ENCODE data around the gene INPP5D. TPM values are rescaled to one million over a fixed set of nuclear protein-coding genes. Genes with fewer than 3 reads are reported as not detected.

The INPP5D gene
- polyA plus RNA-seq, 1 donor (not counting 4 experiments of a cell fraction or from before 2014, with no cell fraction given), result 7.5 TPM

DNA sequence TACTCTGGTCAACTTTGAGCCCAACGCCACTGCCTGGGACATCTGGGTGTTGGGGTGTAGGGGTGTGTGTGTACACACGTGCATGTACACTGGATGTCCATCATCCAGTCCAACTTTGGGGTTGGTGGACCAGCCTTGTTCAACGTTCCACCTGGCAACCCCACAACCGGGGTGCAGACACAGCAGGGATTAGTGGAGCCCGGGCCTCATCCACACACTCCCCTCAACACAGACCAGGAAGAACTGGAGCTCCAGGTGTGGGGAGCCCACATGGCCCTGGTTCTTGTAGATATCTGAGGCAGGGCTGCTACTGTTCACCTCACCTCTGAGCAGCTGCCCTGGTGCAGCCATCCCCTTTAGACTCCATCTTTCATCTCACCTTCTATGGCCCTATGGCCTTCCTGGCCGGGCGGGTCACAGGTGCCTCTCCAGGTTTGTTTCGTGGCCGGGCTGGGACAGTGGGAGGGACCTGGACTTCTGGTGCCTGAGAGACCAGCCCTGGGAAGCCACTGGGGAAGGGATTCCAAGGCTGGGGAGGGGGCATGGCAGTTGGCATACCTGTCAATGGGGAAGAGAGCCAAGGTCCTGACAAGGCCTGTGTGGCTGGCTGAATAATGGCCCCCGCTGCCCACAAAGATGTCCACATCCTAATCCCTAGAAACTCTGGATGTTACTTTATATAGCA, 20.2 kb upstream of the INPP5D start:
- Histone ChIP-seq H2AFZ (ENCODE audit: control insufficient read depth, low read length) (no peak overlapping the region), H3K4me3 (ENCODE audit: control insufficient read depth in 2 of 3, extremely low read depth in 1 of 3, insufficient read depth in 2 of 3, low read depth in 1 of 3, low read length in 3 of 3) (no peak overlapping the region), H3K79me2 (ENCODE audit: control insufficient read depth, insufficient read depth, low read length) (no peaks in the 10 kb centered on the region), H3K4me2 (ENCODE audit: control insufficient read depth, extremely low read depth, insufficient read depth, low read depth, low read length) (no peak overlapping the region), H3K27ac (ENCODE audit: control insufficient read depth, insufficient read depth, low read length) (no peak overlapping the region), H3K36me3 (ENCODE audit: control insufficient read depth in 2 of 2, extremely low read depth in 1 of 2, insufficient read depth in 2 of 2, low read length in 2 of 2) (no peaks in the 10 kb centered on the region), H3K9ac (ENCODE audit: control insufficient read depth, extremely low read depth, insufficient read depth, low read length) (no peak overlapping the region), H3K9me3 (ENCODE audit: control insufficient read depth, low read depth, low read length) (peaks cover 3% of the 10 kb centered on the region), H3K9me1 (ENCODE audit: control insufficient read depth, extremely low read depth, insufficient read depth, low read length) (no peaks in the 10 kb centered on the region), H4K20me1 (ENCODE audit: control insufficient read depth, extremely low read depth, insufficient read depth, low read length) (no peaks in the 10 kb centered on the region), H3K4me1 (ENCODE audit: control insufficient read depth, extremely low read depth, insufficient read depth, low read length) (no peaks in the 10 kb centered on the region), H3K27me3 (ENCODE audit: control insufficient read depth, extremely low read depth, insufficient read depth, low read length) (peaks cover 15% of the 10 kb centered on the region)
- no peak for DNase-seq (ENCODE audit: low read depth, low spot score)
- dilution Hi-C loops (cut with MboI; ENCODE audit: extremely low pct_ligation_motif_present, low sequenced_read_pairs), result no loop called here
- no peak for TF ChIP-seq EZH2 (IDR thresholded peaks at IDR 0.05; ENCODE audit: low read length)
- TF ChIP-seq, protein P1, sequence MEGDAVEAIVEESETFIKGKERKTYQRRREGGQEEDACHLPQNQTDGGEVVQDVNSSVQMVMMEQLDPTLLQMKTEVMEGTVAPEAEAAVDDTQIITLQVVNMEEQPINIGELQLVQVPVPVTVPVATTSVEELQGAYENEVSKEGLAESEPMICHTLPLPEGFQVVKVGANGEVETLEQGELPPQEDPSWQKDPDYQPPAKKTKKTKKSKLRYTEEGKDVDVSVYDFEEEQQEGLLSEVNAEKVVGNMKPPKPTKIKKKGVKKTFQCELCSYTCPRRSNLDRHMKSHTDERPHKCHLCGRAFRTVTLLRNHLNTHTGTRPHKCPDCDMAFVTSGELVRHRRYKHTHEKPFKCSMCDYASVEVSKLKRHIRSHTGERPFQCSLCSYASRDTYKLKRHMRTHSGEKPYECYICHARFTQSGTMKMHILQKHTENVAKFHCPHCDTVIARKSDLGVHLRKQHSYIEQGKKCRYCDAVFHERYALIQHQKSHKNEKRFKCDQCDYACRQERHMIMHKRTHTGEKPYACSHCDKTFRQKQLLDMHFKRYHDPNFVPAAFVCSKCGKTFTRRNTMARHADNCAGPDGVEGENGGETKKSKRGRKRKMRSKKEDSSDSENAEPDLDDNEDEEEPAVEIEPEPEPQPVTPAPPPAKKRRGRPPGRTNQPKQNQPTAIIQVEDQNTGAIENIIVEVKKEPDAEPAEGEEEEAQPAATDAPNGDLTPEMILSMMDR (optimal IDR thresholded peaks at IDR 0.05 in 1 of 3, IDR thresholded peaks at IDR 0.05 in 1 of 3, conservative IDR thresholded peaks at IDR 0.05 in 1 of 3; ENCODE audit: extremely low read depth in 1 of 3, insufficient read depth in 2 of 3, low read length in 3 of 3), result no peak
- FAIRE-seq, result no peak

DNA sequence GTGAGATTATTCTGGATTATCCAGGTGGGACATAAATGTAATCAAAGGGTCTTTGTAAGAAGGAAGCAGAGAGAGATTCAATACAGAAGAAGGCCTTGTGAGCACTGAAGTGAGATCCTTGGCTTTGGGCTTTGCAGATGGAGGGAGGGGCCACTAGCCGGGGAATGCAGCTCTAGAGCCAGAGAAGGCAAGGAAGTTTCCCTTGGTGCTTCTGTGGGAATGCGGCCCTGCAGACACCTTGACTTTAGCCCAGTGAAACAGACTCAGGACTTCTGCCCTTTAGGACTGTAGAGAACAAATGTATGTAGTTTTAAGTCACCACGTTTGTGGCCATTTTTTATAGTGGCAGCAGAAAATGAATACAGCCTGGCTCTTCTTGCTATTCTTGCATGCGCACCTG, 19.6 kb upstream of the INPP5D start:
- Histone ChIP-seq H2AFZ (ENCODE audit: control insufficient read depth, low read length) (no peak overlapping the region), H3K4me1 (ENCODE audit: control insufficient read depth, extremely low read depth, insufficient read depth, low read length) (no peaks in the 10 kb centered on the region), H3K9me1 (ENCODE audit: control insufficient read depth, extremely low read depth, insufficient read depth, low read length) (no peaks in the 10 kb centered on the region), H3K79me2 (ENCODE audit: control insufficient read depth, insufficient read depth, low read length) (no peaks in the 10 kb centered on the region), H3K27me3 (ENCODE audit: control insufficient read depth, extremely low read depth, insufficient read depth, low read length) (peaks cover 15% of the 10 kb centered on the region), H3K27ac (ENCODE audit: control insufficient read depth, insufficient read depth, low read length) (no peak overlapping the region), H4K20me1 (ENCODE audit: control insufficient read depth, extremely low read depth, insufficient read depth, low read length) (no peaks in the 10 kb centered on the region), H3K9me3 (ENCODE audit: control insufficient read depth, low read depth, low read length) (peaks cover 3% of the 10 kb centered on the region), H3K9ac (ENCODE audit: control insufficient read depth, extremely low read depth, insufficient read depth, low read length) (no peak overlapping the region), H3K36me3 (ENCODE audit: control insufficient read depth in 2 of 2, extremely low read depth in 1 of 2, insufficient read depth in 2 of 2, low read length in 2 of 2) (no peaks in the 10 kb centered on the region), H3K4me3 (ENCODE audit: control insufficient read depth in 2 of 3, extremely low read depth in 1 of 3, insufficient read depth in 2 of 3, low read depth in 1 of 3, low read length in 3 of 3) (no peak overlapping the region), H3K4me2 (ENCODE audit: control insufficient read depth, extremely low read depth, insufficient read depth, low read depth, low read length) (no peak overlapping the region)
- TF ChIP-seq EZH2 (IDR thresholded peaks at IDR 0.05; ENCODE audit: low read length), result no peak
- TF ChIP-seq, protein P1 (optimal IDR thresholded peaks at IDR 0.05 in 1 of 3, IDR thresholded peaks at IDR 0.05 in 1 of 3, conservative IDR thresholded peaks at IDR 0.05 in 1 of 3; ENCODE audit: extremely low read depth in 1 of 3, insufficient read depth in 2 of 3, low read length in 3 of 3), result no peak
- dilution Hi-C loops (cut with MboI; ENCODE audit: extremely low pct_ligation_motif_present, low sequenced_read_pairs), result no loop called here
- FAIRE-seq (no peak), DNase-seq (ENCODE audit: low read depth, low spot score) (no peak)
